ENCODE results near the gene CLDN4.

CLDN4 gene

DNA sequence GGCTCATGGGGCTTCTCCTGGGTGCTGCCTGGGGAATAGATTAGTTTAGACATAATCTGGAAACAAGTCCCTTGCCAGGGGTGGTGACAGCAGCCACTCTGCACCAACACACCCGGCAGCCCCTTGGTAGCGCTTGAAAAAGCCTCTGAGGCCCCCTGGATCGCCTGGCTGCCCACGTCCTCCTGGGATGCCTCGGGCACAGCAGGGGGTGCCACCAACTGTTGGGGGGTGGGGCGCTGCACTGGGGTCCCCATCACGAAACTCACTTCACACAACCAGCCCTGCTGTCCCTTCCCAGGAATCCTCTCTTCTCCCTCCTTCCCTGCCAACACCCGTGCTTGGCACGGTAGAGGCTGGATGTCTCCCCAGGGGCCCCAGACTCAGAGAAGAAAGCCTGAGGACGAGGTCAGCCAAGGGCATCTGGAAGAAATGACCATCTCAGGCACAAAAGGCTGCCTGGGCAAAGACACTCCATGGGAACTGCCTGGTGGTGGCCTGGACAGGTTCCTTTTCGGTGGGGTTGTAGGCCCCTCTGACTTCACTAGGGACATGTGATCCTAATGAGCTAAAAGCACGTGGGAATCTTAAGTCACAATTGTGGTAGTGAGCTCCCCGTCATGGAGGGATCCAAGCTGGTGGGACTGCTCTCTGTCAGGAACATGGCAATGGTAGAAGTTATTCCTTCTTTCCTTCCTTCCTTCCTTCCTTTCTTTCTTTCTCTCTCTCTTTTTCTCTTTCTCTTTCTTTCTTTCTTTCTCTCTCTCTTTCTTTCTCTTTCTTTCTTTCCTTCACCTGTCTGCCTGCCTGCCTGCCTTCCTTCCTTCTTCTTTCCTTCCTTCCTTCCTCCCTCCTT lies 41.5 kb downstream of the CLDN4 start:
- DNase-seq (ENCODE audit: low read depth in 2 of 2): no peak

GRCh38 chr7:73876361-73876760 lies 45.6 kb downstream of the CLDN4 start:
- no peak for DNase-seq (ENCODE audit: low read depth in 2 of 2)

GRCh38 chr7:73876973-73877372 lies 46.2 kb downstream of the CLDN4 start:
- no peak for DNase-seq (ENCODE audit: low read depth in 2 of 2)

DNA sequence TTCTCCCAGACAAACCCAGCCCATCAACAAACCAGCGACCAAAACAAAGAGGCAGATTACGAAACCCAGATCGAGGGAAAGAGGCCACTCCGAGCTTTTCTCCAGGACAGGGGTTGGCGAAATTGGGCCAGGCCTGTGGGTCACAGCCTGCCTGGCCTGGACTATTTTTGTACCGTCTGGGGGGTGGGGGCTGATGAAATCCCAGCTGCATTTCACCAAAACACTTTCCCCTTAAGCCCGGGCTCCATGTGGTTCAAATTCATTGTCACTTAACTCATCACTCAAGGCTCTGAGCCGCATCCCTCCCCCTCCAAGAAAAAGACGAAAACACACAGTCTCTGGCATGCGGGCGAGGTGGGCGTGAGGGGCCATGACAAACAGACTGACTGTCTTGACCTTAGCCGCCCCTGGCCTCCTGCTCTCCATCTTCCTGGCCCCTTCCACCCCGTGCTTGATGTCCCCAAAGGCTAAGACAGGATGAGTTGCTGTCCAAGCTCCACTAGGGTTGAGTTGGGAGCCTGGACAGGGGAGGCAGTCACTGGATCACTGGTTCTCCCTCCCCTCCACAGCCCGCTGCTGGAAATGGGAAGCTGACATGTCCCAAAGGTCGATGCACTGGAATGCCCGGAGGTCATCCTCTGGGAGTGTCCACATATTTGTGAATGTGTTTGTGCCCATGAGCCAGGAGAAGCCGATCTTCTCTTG lies 49.3 kb downstream of the CLDN4 start:
- no peak for DNase-seq (ENCODE audit: low read depth in 2 of 2)

DNA sequence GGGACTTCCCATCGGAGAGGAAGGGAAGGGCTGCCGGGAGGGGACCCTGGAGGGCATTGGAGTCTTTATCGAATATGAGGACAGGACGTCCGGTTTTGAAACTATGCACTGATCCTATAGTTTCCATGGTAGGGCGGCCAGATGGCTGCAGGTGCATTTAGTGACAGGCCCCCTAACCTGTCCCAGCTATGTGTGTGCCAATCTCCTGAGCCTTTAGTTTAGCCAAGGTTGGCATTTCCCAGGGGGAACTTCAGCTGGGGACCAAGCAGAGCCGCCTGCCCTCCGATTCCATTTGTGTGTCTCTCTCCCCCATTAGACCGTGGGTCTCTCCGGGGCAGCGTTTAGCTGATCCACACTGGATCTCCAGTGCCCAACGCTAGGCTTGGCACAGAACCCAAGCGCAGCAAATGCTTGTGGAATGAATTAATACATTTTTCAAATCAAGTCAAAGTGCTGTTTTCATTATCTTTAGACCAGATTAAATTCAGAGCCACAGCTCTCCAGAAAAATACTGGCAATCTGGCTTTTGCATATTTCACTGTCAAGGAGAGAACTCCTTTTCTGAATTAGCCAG lies 50.0 kb downstream of the CLDN4 start:
- DNase-seq (ENCODE audit: low read depth in 2 of 2): no peak

GRCh38 chr7:73881352-73882046 lies 50.7 kb downstream of the CLDN4 start:
- DNase-seq (ENCODE audit: low read depth in 2 of 2): no peak

DNA sequence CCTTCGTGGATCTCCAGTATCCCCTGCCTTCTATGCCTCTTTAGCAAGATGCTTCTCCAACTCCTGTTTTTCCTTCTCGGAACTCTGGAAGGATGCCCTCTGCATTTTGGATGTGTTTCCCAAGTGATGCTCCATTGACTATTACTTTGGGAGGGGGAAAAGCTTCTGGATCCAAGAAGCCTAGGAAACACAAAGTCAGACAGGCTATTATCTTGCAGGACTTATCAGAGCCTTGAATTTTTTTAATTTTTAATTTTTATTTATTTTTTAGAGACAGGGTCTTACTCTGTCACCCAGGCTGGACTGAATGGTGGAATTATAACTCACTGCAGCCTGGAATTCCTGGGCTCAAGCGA lies 51.2 kb downstream of the CLDN4 start:
- DNase-seq (ENCODE audit: low read depth in 2 of 2): no peak
